ENCODE results near the gene GAS7. TPM values are rescaled to one million over a fixed set of nuclear protein-coding genes. Genes with fewer than 3 reads are reported as not detected.

GAS7 gene
- total RNA-seq, 6 experiments from 2014 or later, result 1.6 to 7.1 (median 2.7) TPM

- WGBS (ENCODE audit: insufficient coverage, low coverage, low lambda C conversion rate, missing lambda C conversion rate), result 54% methylated on average over 2 of the region's 4 CpGs
- TF ChIP-seq POLR2A (IDR thresholded peaks at IDR 0.05) (no peak), CTCF (IDR thresholded peaks at IDR 0.05) (no peak)
- ATAC-seq (no peak), DNase-seq (no peak)
- H3K4me3 ChIP-seq, result no peak overlapping the region
- no peaks in the 10 kb centered on the region for H3K36me3 ChIP-seq
- H3K9me3 ChIP-seq, result no peaks in the 10 kb centered on the region
- no peaks in the 10 kb centered on the region for H3K4me1 ChIP-seq
- H3K27ac ChIP-seq, result no peak overlapping the region
- intact Hi-C loops (cut with DNase I), result no loop called here
- no peaks in the 10 kb centered on the region for H3K27me3 ChIP-seq
Observed at GRCh38 chr17:9981344-9981915, 217.0 kb downstream of the GAS7 start.

GRCh38 chr17:9979463-9979995 is 218.9 kb downstream of the GAS7 start:
- Histone ChIP-seq H3K4me3 (no peak overlapping the region), H3K4me1 (no peaks in the 10 kb centered on the region), H3K9me3 (no peaks in the 10 kb centered on the region), H3K27ac (no peak overlapping the region), H3K36me3 (no peaks in the 10 kb centered on the region), H3K27me3 (no peaks in the 10 kb centered on the region)
- no peak for DNase-seq
- ATAC-seq, result no peak
- intact Hi-C loops (cut with DNase I), result no loop called here
- 81% methylated on average over 9 of the region's 13 CpGs for WGBS (ENCODE audit: insufficient coverage, low coverage, low lambda C conversion rate, missing lambda C conversion rate)
- TF ChIP-seq POLR2A (IDR thresholded peaks at IDR 0.05) (no peak), CTCF (IDR thresholded peaks at IDR 0.05) (no peak)

- 56% methylated on average over 3 of the region's 3 CpGs for WGBS (ENCODE audit: insufficient coverage, low coverage, low lambda C conversion rate, missing lambda C conversion rate)
- TF ChIP-seq CTCF (IDR thresholded peaks at IDR 0.05) (no peak), POLR2A (IDR thresholded peaks at IDR 0.05) (no peak)
- DNase-seq (no peak), ATAC-seq (no peak)
- no peaks in the 10 kb centered on the region for H3K27me3 ChIP-seq
- H3K4me1 ChIP-seq, result no peaks in the 10 kb centered on the region
- H3K27ac ChIP-seq, result no peak overlapping the region
- H3K4me3 ChIP-seq, result no peak overlapping the region
- H3K36me3 ChIP-seq, result no peaks in the 10 kb centered on the region
- no peaks in the 10 kb centered on the region for H3K9me3 ChIP-seq
- intact Hi-C loops (cut with DNase I), result no loop called here
Observed at GRCh38 chr17:9977180-9977575, 221.2 kb downstream of the GAS7 start.

- ATAC-seq (no peak), DNase-seq (no peak)
- Histone ChIP-seq H3K4me1 (no peaks in the 10 kb centered on the region), H3K4me3 (no peak overlapping the region), H3K9me3 (no peaks in the 10 kb centered on the region), H3K27me3 (no peaks in the 10 kb centered on the region), H3K36me3 (no peaks in the 10 kb centered on the region), H3K27ac (no peak overlapping the region)
- TF ChIP-seq POLR2A (IDR thresholded peaks at IDR 0.05), result no peak
- TF ChIP-seq CTCF (IDR thresholded peaks at IDR 0.05), result no peak
- intact Hi-C loops (cut with DNase I), result no loop called here
- WGBS (ENCODE audit: insufficient coverage, low coverage, low lambda C conversion rate, missing lambda C conversion rate), result 63% methylated on average over 6 of the region's 10 CpGs
Observed at GRCh38 chr17:9976283-9977179, 221.9 kb downstream of the GAS7 start.
